GM12878 (cell line): ENCODE measurements around the gene SPRR2A. TPM values are rescaled to one million over a fixed set of nuclear protein-coding genes. Genes with fewer than 3 reads are reported as not detected.
A peak's percentile ranks its signal among the peaks of the same experiment; 100 is the strongest.
"Not testable (repeated sequence)": the region's sequence is repeated elsewhere in the genome, so short reads cannot be mapped to it uniquely, and the experiment has no call there.

Source experiments
- ATAC-seq: fragments of 200-7000 bp; cut with Tn5 transposase; 3 replicates; pipeline ENCODE4 v1.9.1; 2020; ENCODE audit warnings: mild to moderate bottlenecking, moderate library complexity
- BruUV-seq: library from RNA; stranded (reverse); fragments of 400-500 nt; replicated peaks from 2 replicates; lab custom pipeline; 2021; lab: Mats Ljungman, UMichigan
- CTCF ChIA-PET: fragments of 300-600 bp; sonication (Branson Sonifier 250); formaldehyde crosslinking; extraction: SDS; loops from one replicate; lab custom pipeline; 2021; ENCODE audit warnings: inconsistent platforms; lab: Yijun Ruan, JAX
- POLR2A ChIA-PET: fragments of 350-600 bp; formaldehyde crosslinking; extraction: SDS; loops from one replicate; lab custom pipeline; 2021; ENCODE audit warnings: inconsistent platforms; lab: Charles Lee
- RAD21 ChIA-PET: fragments of 300-600 bp; sonication (Branson Sonifier 250); formaldehyde crosslinking; loops from one replicate; lab custom pipeline; 2023; ENCODE audit warnings: antibody characterized with exemption; ENCODE audit not compliant: unreplicated experiment; lab: Charles Lee
- SMC1A ChIA-PET: fragments of 300-600 bp; sonication (Branson Sonifier 250); formaldehyde crosslinking; loops from one replicate; lab custom pipeline; 2023; ENCODE audit not compliant: unreplicated experiment, uncharacterized antibody; lab: Charles Lee
- DNase-seq: peaks from one replicate; pipeline ENCODE4 v3.0.0-alpha.2; 2011; ENCODE audit warnings: low read depth, low spot score
- FAIRE-seq: peaks from 3 replicates; lab custom pipeline; 2011; peaks lifted over from hg19 to GRCh38; lab: Jason Lieb, UNC
- H2AFZ ChIP-seq: 2 replicates; pipeline ENCODE4 v1.6.0; 2011; ENCODE audit warnings: low read depth, low read length, control low read depth; ENCODE audit not compliant: control insufficient read depth
- H3K27ac ChIP-seq: 2 replicates; pipeline ENCODE4 v1.5.1; 2011; ENCODE audit warnings: control low read depth; ENCODE audit not compliant: control insufficient read depth, insufficient read depth
- H3K27me3 ChIP-seq, 2 experiments: replicated peaks in 1 of 2; 2 replicates each; pipeline versions ENCODE4 v1.6.0 to v1.6.1; 2011; ENCODE audit warnings: low read length in 1 of 2; ENCODE audit not compliant: control insufficient read depth in 2 of 2, insufficient read depth in 2 of 2
- H3K36me3 ChIP-seq, 2 experiments: 2 replicates each; pipeline ENCODE4 v1.5.1; 2011; ENCODE audit warnings: low read length in 1 of 2; ENCODE audit not compliant: control insufficient read depth in 2 of 2, insufficient read depth in 2 of 2
- H3K4me1 ChIP-seq: 2 replicates; pipeline ENCODE4 v1.6.1; 2011; ENCODE audit warnings: mild to moderate bottlenecking, low read length, moderate library complexity, mixed read lengths; ENCODE audit not compliant: control insufficient read depth, insufficient read depth
- H3K4me2 ChIP-seq: 2 replicates; pipeline ENCODE4 v1.6.0; 2011; ENCODE audit warnings: control low read depth; ENCODE audit not compliant: control insufficient read depth, insufficient read depth
- H3K4me3 ChIP-seq: fragments of 200-600 bp; sonication (generic); 2 replicates; pipeline ENCODE4 v1.5.1; 2016
- H3K79me2 ChIP-seq: 2 replicates; pipeline ENCODE4 v1.6.0; 2011; ENCODE audit warnings: low read length; ENCODE audit not compliant: control insufficient read depth, insufficient read depth
- H3K9ac ChIP-seq: 2 replicates; pipeline ENCODE4 v1.8.0; 2011; ENCODE audit warnings: low read length, control low read depth, mixed read lengths; ENCODE audit not compliant: control insufficient read depth, insufficient read depth
- H3K9me3 ChIP-seq: replicated peaks from 3 replicates; pipeline ENCODE4 v1.5.1; 2011; ENCODE audit warnings: mild to moderate bottlenecking, low read length; ENCODE audit not compliant: control insufficient read depth, insufficient read depth
- H4K20me1 ChIP-seq: 2 replicates; pipeline ENCODE4 v1.6.0; 2011; ENCODE audit not compliant: control insufficient read depth, insufficient read depth
- NFYB ChIP-seq: IDR thresholded peaks from 2 replicates; pipeline ENCODE4 v1.6.1; 2011; ENCODE audit warnings: low read depth, mild to moderate bottlenecking, low read length, improper control_type of control experiment, moderate library complexity; ENCODE audit not compliant: insufficient read depth
- WGBS: methylation state at CpG from one replicate; pipeline ENCODE4 v1.1.6; 2016; ENCODE audit warnings: low lambda C conversion rate; ENCODE audit not compliant: insufficient replicate concordance, insufficient coverage; ENCODE audit errors: missing lambda C conversion rate; 5-methylcytosine and 5-hydroxymethylcytosine counted together
- in situ Hi-C: fragments of 300-500 bp; cut with MboI; formaldehyde crosslinking; loops from 9 replicates; pipeline ENCODE4 v1.14.3; 2018; ENCODE audit warnings: mixed read lengths
- intact Hi-C: fragments of 100-400 bp; cut with micrococcal nuclease; formaldehyde crosslinking; loops from one replicate; pipeline ENCODE4 v1.14.2; 2022; ENCODE audit not compliant: unreplicated experiment
- polyA plus RNA-seq, 11 experiments: library from polyadenylated mRNA; depleted of rRNA in 4 of 11; unstranded in 6 of 11; stranded (reverse) in 5 of 11; fragments of >200 nt; fragmentation: Nextera tagmentation in 4 of 11; fragmentation: Illumina TruSeq in 1 of 11; extraction: Ambion mirVana in 4 of 11; extraction: Trizol in 1 of 11; gene quantifications; 1 replicate in 1 of 11; 2 replicates in 10 of 11; pipeline versions ENCODE4 v1.2.1 to v1.2.3, GENCODE V29; 2011 to 2016; ENCODE audit warnings: inconsistent platforms in 2 of 11, missing spikeins in 2 of 11, low read depth in 1 of 11
- small RNA-seq: library from RNA; depleted of rRNA; stranded (forward); fragments of <200 nt; gene quantifications from one replicate; pipeline ENCODE3, GENCODE V24; 2014
- total RNA-seq, 4 experiments: library from RNA; depleted of rRNA in 3 of 4; stranded (reverse); fragments of >200 nt in 3 of 4; fragmentation: Illumina TruSeq in 1 of 4; extraction: Trizol in 1 of 4; gene quantifications; 2 replicates each; pipeline versions ENCODE4 v1.2.1 to v1.2.3, GENCODE V29; 2013 to 2021

The SPRR2A gene
- total and polyA plus RNA-seq, 10 of the 15 experiments (the other 5 are each of a cell fraction or from before 2014, with no cell fraction given), result not detected

GRCh38 chr1:153011235-153011758, 46.0 kb downstream of the SPRR2A start:
- H3K36me3 ChIP-seq, BruUV-seq, FAIRE-seq: not testable (repeated sequence)

More at GRCh38 chr1:153011235-153011758, 46.0 kb downstream of the SPRR2A start:
- H2AFZ ChIP-seq, H3K9ac ChIP-seq, in situ Hi-C loops, H4K20me1 ChIP-seq, H3K9me3 ChIP-seq, intact Hi-C loops, H3K27me3 ChIP-seq, H3K4me1 ChIP-seq, RAD21 ChIA-PET, DNase-seq, POLR2A ChIA-PET, H3K4me3 ChIP-seq, ATAC-seq, H3K79me2 ChIP-seq, H3K27ac ChIP-seq, CTCF ChIA-PET, H3K4me2 ChIP-seq: not testable (repeated sequence)
- SMC1A ChIA-PET, result interaction anchor here (1.0 kb wide), 1 partner anchor 22 kb away, joined by 3 read pairs; no protein-coding TSS in a partner anchor
- peak; percentile 77 for TF ChIP-seq NFYB
- WGBS, result 41% methylated on average over 8 of the region's 8 CpGs

Small RNAs within 50 kb of the gene (small RNA-seq; reads per million reads assigned to genes)
- not detected for gene AL356867.1
- gene RF00322, result not detected

Other genes with a start within 250 kb of the SPRR2A start
Only the 7 nearest of the 19 such genes appear.
- not detected in 2 replicates for gene SPRR1A, start 73.4 kb downstream of the SPRR2A start, total RNA-seq (2014; rRNA removed)
- not detected in 2 replicates for gene SPRR1A, start 73.4 kb downstream of the SPRR2A start, total RNA-seq (2014; rRNA removed; fragmentation: Illumina TruSeq; extraction: Trizol)
- gene SPRR1A, start 73.4 kb downstream of the SPRR2A start, total RNA-seq (2021), result not detected in 2 replicates
- gene SPRR1A, start 73.4 kb downstream of the SPRR2A start, polyA plus RNA-seq (2011; rRNA removed), result not detected in 2 replicates
- gene SPRR1A, start 73.4 kb downstream of the SPRR2A start, polyA plus RNA-seq (2014; fragmentation: Illumina TruSeq; extraction: Trizol), result not detected in 2 replicates
- not detected for gene SPRR1A, start 73.4 kb downstream of the SPRR2A start, polyA plus RNA-seq (2014; fragmentation: Nextera tagmentation; extraction: Ambion mirVana)
- gene SPRR1A, start 73.4 kb downstream of the SPRR2A start, polyA plus RNA-seq (2014; rRNA removed), result not detected in 2 replicates
- gene SPRR1A, start 73.4 kb downstream of the SPRR2A start, polyA plus RNA-seq (2016; fragmentation: Nextera tagmentation; extraction: Ambion mirVana), result not detected
- not detected in 2 replicates for gene SPRR3, start 55.8 kb downstream of the SPRR2A start, total RNA-seq (2014; rRNA removed)
- gene SPRR3, start 55.8 kb downstream of the SPRR2A start, total RNA-seq (2014; rRNA removed; fragmentation: Illumina TruSeq; extraction: Trizol), result not detected in 2 replicates
- not detected in 2 replicates for gene SPRR3, start 55.8 kb downstream of the SPRR2A start, total RNA-seq (2021)
- not detected in 2 replicates for gene SPRR3, start 55.8 kb downstream of the SPRR2A start, polyA plus RNA-seq (2011; rRNA removed)
- not detected in 2 replicates for gene SPRR3, start 55.8 kb downstream of the SPRR2A start, polyA plus RNA-seq (2014; fragmentation: Illumina TruSeq; extraction: Trizol)
- gene SPRR3, start 55.8 kb downstream of the SPRR2A start, polyA plus RNA-seq (2014; fragmentation: Nextera tagmentation; extraction: Ambion mirVana), result not detected
- gene SPRR3, start 55.8 kb downstream of the SPRR2A start, polyA plus RNA-seq (2014; rRNA removed), result not detected in 2 replicates
- not detected for gene SPRR3, start 55.8 kb downstream of the SPRR2A start, polyA plus RNA-seq (2016; fragmentation: Nextera tagmentation; extraction: Ambion mirVana)
- gene SPRR1B, start 26.3 kb downstream of the SPRR2A start, total RNA-seq (2014; rRNA removed), result not detected in 2 replicates
- gene SPRR1B, start 26.3 kb downstream of the SPRR2A start, total RNA-seq (2014; rRNA removed; fragmentation: Illumina TruSeq; extraction: Trizol), result not detected in 2 replicates
- not detected in 2 replicates for gene SPRR1B, start 26.3 kb downstream of the SPRR2A start, total RNA-seq (2021)
- not detected in 2 replicates for gene SPRR1B, start 26.3 kb downstream of the SPRR2A start, polyA plus RNA-seq (2011; rRNA removed)
- not detected in 2 replicates for gene SPRR1B, start 26.3 kb downstream of the SPRR2A start, polyA plus RNA-seq (2014; fragmentation: Illumina TruSeq; extraction: Trizol)
- gene SPRR1B, start 26.3 kb downstream of the SPRR2A start, polyA plus RNA-seq (2014; fragmentation: Nextera tagmentation; extraction: Ambion mirVana), result not detected
- gene SPRR1B, start 26.3 kb downstream of the SPRR2A start, polyA plus RNA-seq (2014; rRNA removed), result not detected in 2 replicates
- not detected for gene SPRR1B, start 26.3 kb downstream of the SPRR2A start, polyA plus RNA-seq (2016; fragmentation: Nextera tagmentation; extraction: Ambion mirVana)
- not detected in 2 replicates for gene SPRR2D, start 16.4 kb downstream of the SPRR2A start, total RNA-seq (2014; rRNA removed)
- not detected in 2 replicates for gene SPRR2D, start 16.4 kb downstream of the SPRR2A start, total RNA-seq (2014; rRNA removed; fragmentation: Illumina TruSeq; extraction: Trizol)
- gene SPRR2D, start 16.4 kb downstream of the SPRR2A start, total RNA-seq (2021), result not detected in 2 replicates
- not detected in 2 replicates for gene SPRR2D, start 16.4 kb downstream of the SPRR2A start, polyA plus RNA-seq (2011; rRNA removed)
- not detected in 2 replicates for gene SPRR2D, start 16.4 kb downstream of the SPRR2A start, polyA plus RNA-seq (2014; fragmentation: Illumina TruSeq; extraction: Trizol)
- gene SPRR2D, start 16.4 kb downstream of the SPRR2A start, polyA plus RNA-seq (2014; fragmentation: Nextera tagmentation; extraction: Ambion mirVana), result not detected
- not detected in 2 replicates for gene SPRR2D, start 16.4 kb downstream of the SPRR2A start, polyA plus RNA-seq (2014; rRNA removed)
- under 1 TPM in 1 of 2 experiments, not detected in 1; 0.44 TPM for gene SPRR2D, start 16.4 kb downstream of the SPRR2A start, polyA plus RNA-seq (2016; fragmentation: Nextera tagmentation; extraction: Ambion mirVana)
- gene SPRR2B, start 14.1 kb upstream of the SPRR2A start, total RNA-seq (2014; rRNA removed), result not detected in 2 replicates
- not detected in 2 replicates for gene SPRR2B, start 14.1 kb upstream of the SPRR2A start, total RNA-seq (2014; rRNA removed; fragmentation: Illumina TruSeq; extraction: Trizol)
- not detected in 2 replicates for gene SPRR2B, start 14.1 kb upstream of the SPRR2A start, total RNA-seq (2021)
- not detected in 2 replicates for gene SPRR2B, start 14.1 kb upstream of the SPRR2A start, polyA plus RNA-seq (2011; rRNA removed)
- gene SPRR2B, start 14.1 kb upstream of the SPRR2A start, polyA plus RNA-seq (2014; fragmentation: Illumina TruSeq; extraction: Trizol), result not detected in 2 replicates
- gene SPRR2B, start 14.1 kb upstream of the SPRR2A start, polyA plus RNA-seq (2014; fragmentation: Nextera tagmentation; extraction: Ambion mirVana), result not detected
- not detected in 2 replicates for gene SPRR2B, start 14.1 kb upstream of the SPRR2A start, polyA plus RNA-seq (2014; rRNA removed)
- not detected for gene SPRR2B, start 14.1 kb upstream of the SPRR2A start, polyA plus RNA-seq (2016; fragmentation: Nextera tagmentation; extraction: Ambion mirVana)
- gene SPRR2E, start 37.0 kb upstream of the SPRR2A start, total RNA-seq (2014; rRNA removed), result not detected in 2 replicates
- not detected in 2 replicates for gene SPRR2E, start 37.0 kb upstream of the SPRR2A start, total RNA-seq (2014; rRNA removed; fragmentation: Illumina TruSeq; extraction: Trizol)
- not detected in 2 replicates for gene SPRR2E, start 37.0 kb upstream of the SPRR2A start, total RNA-seq (2021)
- not detected in 2 replicates for gene SPRR2E, start 37.0 kb upstream of the SPRR2A start, polyA plus RNA-seq (2011; rRNA removed)
- not detected in 2 replicates for gene SPRR2E, start 37.0 kb upstream of the SPRR2A start, polyA plus RNA-seq (2014; fragmentation: Illumina TruSeq; extraction: Trizol)
- gene SPRR2E, start 37.0 kb upstream of the SPRR2A start, polyA plus RNA-seq (2014; fragmentation: Nextera tagmentation; extraction: Ambion mirVana), result not detected
- gene SPRR2E, start 37.0 kb upstream of the SPRR2A start, polyA plus RNA-seq (2014; rRNA removed), result not detected in 2 replicates
- gene SPRR2E, start 37.0 kb upstream of the SPRR2A start, polyA plus RNA-seq (2016; fragmentation: Nextera tagmentation; extraction: Ambion mirVana), result not detected
- not detected in 2 replicates for gene SPRR2F, start 56.0 kb upstream of the SPRR2A start, total RNA-seq (2014; rRNA removed)
- not detected in 2 replicates for gene SPRR2F, start 56.0 kb upstream of the SPRR2A start, total RNA-seq (2014; rRNA removed; fragmentation: Illumina TruSeq; extraction: Trizol)
- gene SPRR2F, start 56.0 kb upstream of the SPRR2A start, total RNA-seq (2021), result not detected in 2 replicates
- 0.18 TPM in 1 of 2 replicates, not detected in the other for gene SPRR2F, start 56.0 kb upstream of the SPRR2A start, polyA plus RNA-seq (2011; rRNA removed)
- not detected in 2 replicates for gene SPRR2F, start 56.0 kb upstream of the SPRR2A start, polyA plus RNA-seq (2014; fragmentation: Illumina TruSeq; extraction: Trizol)
- under 1 TPM in 1 of 2 experiments, not detected in 1; 0.27 TPM for gene SPRR2F, start 56.0 kb upstream of the SPRR2A start, polyA plus RNA-seq (2014; fragmentation: Nextera tagmentation; extraction: Ambion mirVana)
- gene SPRR2F, start 56.0 kb upstream of the SPRR2A start, polyA plus RNA-seq (2014; rRNA removed), result 0.18 TPM in 1 of 2 replicates, not detected in the other
- gene SPRR2F, start 56.0 kb upstream of the SPRR2A start, polyA plus RNA-seq (2016; fragmentation: Nextera tagmentation; extraction: Ambion mirVana), result not detected